NCI-H2081 (cell line): ENCODE results near the gene NOS1.
"Not testable (repeated sequence)": the region's sequence is repeated elsewhere in the genome, so short reads cannot be mapped to it uniquely, and the experiment has no call there.

Source experiments
- DNase-seq, 2 experiments: peaks; one replicate each; lab custom pipeline; 2025; lab: John Stamatoyannopoulos, UW

The NOS1 gene

GRCh38 chr12:117208811-117209455 lies 152.5 kb downstream of the NOS1 start:
- DNase-seq, result no peak

GRCh38 chr12:117208206-117208605 lies 153.2 kb downstream of the NOS1 start:
- DNase-seq, result no peak

- DNase-seq, result no peak
Observed at GRCh38 chr12:117207675-117208074, 153.8 kb downstream of the NOS1 start.

- DNase-seq, result no peak
Observed at GRCh38 chr12:117202556-117202955, 158.9 kb downstream of the NOS1 start.

- DNase-seq, result no peak
Observed at GRCh38 chr12:117202033-117202432, 159.4 kb downstream of the NOS1 start.

- not testable (repeated sequence) for DNase-seq
Observed at GRCh38 chr12:117199956-117200744, 161.3 kb downstream of the NOS1 start.

- not testable (repeated sequence) for DNase-seq
Observed at GRCh38 chr12:117196334-117196733, 165.1 kb downstream of the NOS1 start.

GRCh38 chr12:117195027-117195426 lies 166.4 kb downstream of the NOS1 start:
- not testable (repeated sequence) for DNase-seq

GRCh38 chr12:117193903-117194302 lies 167.5 kb downstream of the NOS1 start:
- no peak for DNase-seq

- not testable (repeated sequence) for DNase-seq
Observed at GRCh38 chr12:117192581-117192980, 168.8 kb downstream of the NOS1 start.

- no peak for DNase-seq
Observed at GRCh38 chr12:117192057-117192456, 169.4 kb downstream of the NOS1 start.

GRCh38 chr12:117190210-117190781 lies 171.1 kb downstream of the NOS1 start, which contains the start of gene FBXO21:
TSS of gene FBXO21 (minus strand) at chr12:117190470. CDS start at chr12:117190456, 14 bp downstream.
- DNase-seq, result peak; percentile 83 to 89

- DNase-seq, result peak; percentile 9 to 38
Observed at GRCh38 chr12:117189725-117190209, 171.7 kb downstream of the NOS1 start.

GRCh38 chr12:117188961-117189724 lies 172.3 kb downstream of the NOS1 start:
- DNase-seq, result peak in 1 of 2 experiments; percentile 38

- no peak for DNase-seq
Observed at GRCh38 chr12:117188121-117188665, 173.2 kb downstream of the NOS1 start.

GRCh38 chr12:117187421-117187820 lies 174.0 kb downstream of the NOS1 start:
- no peak for DNase-seq

- DNase-seq, result no peak
Observed at GRCh38 chr12:117182866-117183265, 178.6 kb downstream of the NOS1 start.

- not testable (repeated sequence) for DNase-seq
Observed at GRCh38 chr12:117181468-117181843, 180.0 kb downstream of the NOS1 start.

- no peak for DNase-seq
Observed at GRCh38 chr12:117180758-117181467, 180.5 kb downstream of the NOS1 start.

- no peak for DNase-seq
Observed at GRCh38 chr12:117178745-117179144, 182.7 kb downstream of the NOS1 start.

GRCh38 chr12:117178301-117178700 lies 183.1 kb downstream of the NOS1 start:
- DNase-seq, result no peak
